SU-DHL-6 (cell line): ENCODE data around the gene AMY1B.
"Not testable (repeated sequence)": the region's sequence is repeated elsewhere in the genome, so short reads cannot be mapped to it uniquely, and the experiment has no call there.

ENCODE experiments used
- CTCF ChIP-seq: fragments of 200-600 bp; sonication (generic); IDR thresholded peaks from one replicate; pipeline ENCODE4 v1.5.1; 2017; ENCODE audit warnings: antibody characterized with exemption, mild to moderate bottlenecking, low read length, moderate library complexity; ENCODE audit not compliant: insufficient read depth, poor library complexity, severe bottlenecking
- EZH2phosphoT487 ChIP-seq: fragments of 200-600 bp; sonication (generic), shearing (Covaris generic); conservative IDR thresholded peaks from 2 replicates; pipeline ENCODE4 v1.6.1; 2018; ENCODE audit warnings: mild to moderate bottlenecking, antibody characterized with exemption, low read length, moderate library complexity, mixed read lengths

GRCh38 chr1:103676335-103676734 lies 19.7 kb downstream of the AMY1B start:
- not testable (repeated sequence) for TF ChIP-seq CTCF, EZH2phosphoT487
